GM21786 (cell line): ENCODE results near the gene IL4I1.
A peak's percentile ranks its signal among the peaks of the same experiment; 100 is the strongest.

Experiments
- ATAC-seq: cut with Tn5 transposase; IDR thresholded peaks from one replicate; pipeline ENCODE4 v1.9.1; 2021; ENCODE audit not compliant: unreplicated experiment

Gene IL4I1

GRCh38 chr19:49852631-49853126 is 44.0 kb downstream of the IL4I1 start:
- no peak for ATAC-seq

GRCh38 chr19:49851456-49852259 is 45.0 kb downstream of the IL4I1 start:
- ATAC-seq: no peak

GRCh38 chr19:49850487-49851342 is 46.0 kb downstream of the IL4I1 start, which contains the start of gene PTOV1:
TSS of gene PTOV1 (plus strand) at chr19:49851159.
- peak; percentile 71 for ATAC-seq

- ATAC-seq: no peak
These were observed 46.5 kb downstream of the IL4I1 start for GRCh38 chr19:49850221-49850486.

- no peak for ATAC-seq
These were observed 47.1 kb downstream of the IL4I1 start for GRCh38 chr19:49849433-49850220.

GRCh38 chr19:49848938-49849337 is 47.7 kb downstream of the IL4I1 start:
- ATAC-seq: no peak

- no peak for ATAC-seq
These were observed 48.7 kb downstream of the IL4I1 start for GRCh38 chr19:49847731-49848696.

GRCh38 chr19:49846408-49846807 is 50.3 kb downstream of the IL4I1 start:
- no peak for ATAC-seq

GRCh38 chr19:49845414-49845813 is 51.3 kb downstream of the IL4I1 start:
- no peak for ATAC-seq

- no peak for ATAC-seq
These were observed 52.3 kb downstream of the IL4I1 start for GRCh38 chr19:49844138-49845095.

GRCh38 chr19:49843265-49843664 is 53.4 kb downstream of the IL4I1 start:
- ATAC-seq: no peak

GRCh38 chr19:49840736-49841249 is 55.9 kb downstream of the IL4I1 start:
- no peak for ATAC-seq

GRCh38 chr19:49840321-49840720 is 56.4 kb downstream of the IL4I1 start:
- no peak for ATAC-seq

GRCh38 chr19:49839713-49840112 is 57.0 kb downstream of the IL4I1 start:
- ATAC-seq: no peak
